Right atrium auricular region (tissue), 2 donors: ENCODE results near the gene CHIC2. TPM values are rescaled to one million over a fixed set of nuclear protein-coding genes. Genes with fewer than 3 reads are reported as not detected.
"Not testable (repeated sequence)": the region's sequence is repeated elsewhere in the genome, so short reads cannot be mapped to it uniquely, and the experiment has no call there.

ENCODE experiments used
- DNase-seq: peaks from one replicate; pipeline ENCODE4 v3.0.0-alpha.2; 2019; ENCODE audit warnings: low spot score
- H3K27ac ChIP-seq, 2 donors: fragments of 200-600 bp; sonication (generic); 1 replicate in 1 of 2; 2 replicates in 1 of 2; pipeline ENCODE4 v1.5.1; 2016 to 2019
- H3K27me3 ChIP-seq, 2 donors: fragments of 200-600 bp; sonication (generic); one replicate each; pipeline versions ENCODE4 v1.5.1 to v1.6.0; 2017 to 2019
- H3K36me3 ChIP-seq: fragments of 200-600 bp; sonication (generic); one replicate; pipeline ENCODE4 v1.5.1; 2016
- H3K4me1 ChIP-seq, 2 donors: fragments of 200-600 bp; sonication (generic); one replicate each; pipeline versions ENCODE4 v1.5.1 to v1.6.0; 2017 to 2019
- H3K4me3 ChIP-seq, 2 donors: fragments of 200-600 bp; sonication (generic); 1 replicate in 1 of 2; 2 replicates in 1 of 2; pipeline ENCODE4 v1.5.1; 2017 to 2019; ENCODE audit warnings: mild to moderate bottlenecking in 1 of 2, moderate library complexity in 1 of 2
- H3K9me3 ChIP-seq, 2 donors: fragments of 200-600 bp; sonication (generic); one replicate each; pipeline ENCODE4 v1.5.1; 2019
- total RNA-seq, 2 donors: library from RNA; depleted of rRNA; stranded (reverse); fragments of >200 nt; gene quantifications; one replicate each; pipeline ENCODE4 v1.1.0, GENCODE V29; 2016
- TF ChIP-seq, protein P1 (sequence below), 2 donors: fragments of 200-600 bp; sonication (generic); IDR thresholded peaks; one replicate each; pipeline ENCODE4 v1.5.1; 2019; ENCODE audit warnings: antibody characterized with exemption in 2 of 2

CHIC2 gene
- total RNA-seq, 2 donors from 2014 or later = 10.6 to 18.7 TPM

DNA sequence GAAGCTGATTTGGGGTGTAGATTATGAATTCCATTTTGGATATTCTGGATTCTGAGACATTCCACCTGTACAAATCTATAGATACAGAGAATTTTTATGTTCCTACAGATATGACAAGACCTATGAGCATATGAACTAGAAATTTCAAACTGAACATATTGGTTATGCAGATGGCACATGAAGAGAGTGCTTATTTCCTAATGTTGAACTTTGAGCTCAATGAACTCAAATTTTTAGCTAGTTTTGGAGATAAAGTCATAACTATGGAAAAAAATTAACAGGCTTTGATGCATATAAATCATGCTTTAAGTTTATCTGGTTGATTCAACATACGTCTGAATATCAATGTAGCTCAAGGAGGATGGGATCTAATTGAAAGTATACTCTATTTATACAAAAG is 8.9 kb downstream of the CHIC2 start:
- peaks cover 0 to 38% of the 10 kb centered on the region in 2 donors for H3K4me1 ChIP-seq

DNA sequence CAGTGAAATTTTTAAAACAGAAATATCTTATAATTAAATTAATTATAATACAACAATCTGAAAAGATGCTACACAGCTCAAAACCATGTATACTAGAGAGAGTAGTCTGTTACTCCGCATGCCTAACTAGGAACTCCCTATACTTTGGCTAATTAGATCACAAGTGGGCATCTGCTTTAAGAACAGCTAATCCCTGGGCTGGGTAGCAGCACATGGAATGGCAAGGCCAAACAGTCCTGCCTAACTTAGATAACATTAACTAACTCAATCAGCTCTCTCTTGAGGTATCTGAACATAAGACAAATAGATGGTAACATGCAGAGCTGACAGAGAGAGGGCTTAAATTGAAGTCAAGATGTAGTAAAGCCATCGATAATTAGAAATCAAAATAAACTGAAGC is 9.9 kb downstream of the CHIC2 start:
- Histone ChIP-seq H3K4me3 (no peak overlapping the region), H3K36me3 (no peaks in the 10 kb centered on the region), H3K9me3 (no peaks in the 10 kb centered on the region), H3K4me1 (peaks cover 0 to 42% of the 10 kb centered on the region in 2 donors), H3K27ac (no peak overlapping the region), H3K27me3 (no peaks in the 10 kb centered on the region)
- TF ChIP-seq, protein P1, sequence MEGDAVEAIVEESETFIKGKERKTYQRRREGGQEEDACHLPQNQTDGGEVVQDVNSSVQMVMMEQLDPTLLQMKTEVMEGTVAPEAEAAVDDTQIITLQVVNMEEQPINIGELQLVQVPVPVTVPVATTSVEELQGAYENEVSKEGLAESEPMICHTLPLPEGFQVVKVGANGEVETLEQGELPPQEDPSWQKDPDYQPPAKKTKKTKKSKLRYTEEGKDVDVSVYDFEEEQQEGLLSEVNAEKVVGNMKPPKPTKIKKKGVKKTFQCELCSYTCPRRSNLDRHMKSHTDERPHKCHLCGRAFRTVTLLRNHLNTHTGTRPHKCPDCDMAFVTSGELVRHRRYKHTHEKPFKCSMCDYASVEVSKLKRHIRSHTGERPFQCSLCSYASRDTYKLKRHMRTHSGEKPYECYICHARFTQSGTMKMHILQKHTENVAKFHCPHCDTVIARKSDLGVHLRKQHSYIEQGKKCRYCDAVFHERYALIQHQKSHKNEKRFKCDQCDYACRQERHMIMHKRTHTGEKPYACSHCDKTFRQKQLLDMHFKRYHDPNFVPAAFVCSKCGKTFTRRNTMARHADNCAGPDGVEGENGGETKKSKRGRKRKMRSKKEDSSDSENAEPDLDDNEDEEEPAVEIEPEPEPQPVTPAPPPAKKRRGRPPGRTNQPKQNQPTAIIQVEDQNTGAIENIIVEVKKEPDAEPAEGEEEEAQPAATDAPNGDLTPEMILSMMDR (IDR thresholded peaks at IDR 0.05) = no peak
- DNase-seq = no peak

More for the DNA sequence above, 8.9 kb downstream of the CHIC2 start:
- H3K27me3 ChIP-seq = no peaks in the 10 kb centered on the region
- TF ChIP-seq, protein P1 (IDR thresholded peaks at IDR 0.05) = no peak
- no peaks in the 10 kb centered on the region for H3K36me3 ChIP-seq
- H3K4me3 ChIP-seq = no peak overlapping the region
- no peak overlapping the region for H3K27ac ChIP-seq
- no peaks in the 10 kb centered on the region for H3K9me3 ChIP-seq
- DNase-seq = no peak

DNA sequence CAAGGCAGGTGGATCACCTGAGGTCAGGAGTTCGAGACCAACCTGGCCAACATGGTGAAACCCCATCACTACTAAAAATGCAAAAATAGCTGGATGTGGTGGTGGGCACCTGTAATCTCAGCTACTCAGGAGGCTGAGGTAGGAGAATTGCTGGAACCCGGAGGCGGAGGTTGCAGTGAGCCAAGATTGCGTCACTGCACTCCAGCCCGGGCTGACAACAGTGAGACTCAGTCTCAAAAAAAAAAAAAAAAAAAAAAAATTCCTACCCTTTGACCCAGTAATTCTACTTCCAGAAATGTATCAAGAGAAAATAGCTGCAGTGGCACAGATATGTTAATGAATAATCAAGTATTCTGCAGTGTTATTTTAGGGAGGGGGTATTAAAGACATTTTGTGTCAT is 11.1 kb downstream of the CHIC2 start:
- H3K9me3 ChIP-seq = not testable (repeated sequence)
- H3K4me1 ChIP-seq = peaks cover 0 to 38% of the 10 kb centered on the region in 2 donors

DNA sequence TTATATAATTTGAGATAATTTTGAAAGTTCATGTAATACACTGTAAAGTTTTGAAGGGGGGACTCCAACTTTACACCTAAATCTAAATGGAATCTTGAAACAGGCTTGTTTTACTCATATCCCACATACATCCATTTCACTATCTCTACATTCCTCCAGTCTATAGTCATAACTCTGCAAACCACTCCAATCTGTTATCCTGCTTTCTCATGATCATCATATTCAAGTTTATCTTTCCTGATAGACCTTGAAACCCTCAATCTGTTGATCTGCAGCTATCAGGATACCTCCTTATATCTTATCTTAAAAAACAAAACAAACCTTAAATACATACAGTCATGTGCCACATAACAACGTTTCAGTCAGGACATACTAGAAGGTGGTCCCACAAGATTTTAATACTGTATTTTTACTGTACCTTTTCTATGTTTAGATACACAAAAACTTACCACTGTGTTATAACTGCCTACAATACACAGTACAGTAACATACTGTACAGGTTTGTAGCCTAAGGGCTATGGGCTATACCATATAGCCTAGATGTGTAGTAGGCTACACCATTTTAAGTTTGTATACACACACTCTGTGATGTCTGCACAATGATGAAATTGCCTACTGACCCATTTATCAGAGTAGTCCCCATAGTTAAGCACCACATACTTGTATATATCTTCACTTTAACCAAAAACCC is 14.0 kb downstream of the CHIC2 start:
- Histone ChIP-seq H3K36me3 (peaks cover 9% of the 10 kb centered on the region), H3K27ac (no peak overlapping the region), H3K9me3 (no peaks in the 10 kb centered on the region), H3K4me1 (peaks cover 0 to 18% of the 10 kb centered on the region in 2 donors), H3K4me3 (no peak overlapping the region), H3K27me3 (no peaks in the 10 kb centered on the region)
- DNase-seq = no peak
- TF ChIP-seq, protein P1 (IDR thresholded peaks at IDR 0.05) = no peak

More for the DNA sequence above, 11.1 kb downstream of the CHIC2 start:
- not testable (repeated sequence) for H3K36me3 ChIP-seq, H3K27ac ChIP-seq, H3K27me3 ChIP-seq, DNase-seq, H3K4me3 ChIP-seq

DNA sequence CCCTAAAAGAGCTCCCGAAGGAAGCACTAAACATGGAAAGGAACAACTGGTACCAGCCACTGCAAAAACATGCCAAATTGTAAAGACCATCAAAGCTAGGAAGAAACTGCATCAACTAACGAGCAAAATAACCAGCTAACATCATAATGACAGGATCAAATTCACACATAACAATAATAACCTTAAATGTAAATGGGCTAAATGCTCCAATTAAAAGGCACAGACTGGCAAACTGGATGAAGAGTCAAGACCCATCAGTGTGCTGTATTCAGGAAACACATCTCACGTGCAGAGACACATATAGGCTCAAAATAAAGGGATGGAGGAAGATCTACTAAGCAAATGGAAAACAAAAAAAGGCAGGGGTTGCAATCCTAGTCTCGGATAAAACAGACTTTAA is 20.8 kb downstream of the CHIC2 start:
- H3K27ac ChIP-seq, H3K4me3 ChIP-seq, H3K27me3 ChIP-seq, DNase-seq, H3K4me1 ChIP-seq, H3K9me3 ChIP-seq: not testable (repeated sequence)
- H3K36me3 ChIP-seq = peaks cover 12% of the 10 kb centered on the region

DNA sequence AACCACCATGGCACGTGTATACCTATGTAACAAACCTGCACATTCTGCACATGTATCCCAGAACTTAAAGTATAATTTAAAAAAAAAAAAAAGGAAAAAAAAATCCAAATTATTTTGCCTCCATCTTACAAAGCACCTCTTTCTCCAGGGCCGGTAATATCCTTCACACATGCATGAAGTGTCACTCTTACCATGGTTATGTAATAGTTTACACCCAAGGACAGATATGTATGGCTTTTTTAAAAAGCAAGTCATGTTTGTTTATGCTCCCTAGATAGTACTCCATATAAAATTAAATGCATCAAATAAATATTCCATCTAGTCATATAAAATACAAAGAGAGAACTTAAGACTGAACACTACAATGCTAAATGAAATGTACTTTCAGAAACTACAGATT is 22.5 kb downstream of the CHIC2 start:
- peaks cover 7% of the 10 kb centered on the region for H3K36me3 ChIP-seq
- H3K9me3 ChIP-seq = no peaks in the 10 kb centered on the region
- H3K27me3 ChIP-seq = no peaks in the 10 kb centered on the region
- no peak overlapping the region for H3K27ac ChIP-seq
- DNase-seq = no peak
- no peaks in the 10 kb centered on the region for H3K4me1 ChIP-seq
- H3K4me3 ChIP-seq = no peak overlapping the region
- TF ChIP-seq, protein P1 (IDR thresholded peaks at IDR 0.05) = no peak

DNA sequence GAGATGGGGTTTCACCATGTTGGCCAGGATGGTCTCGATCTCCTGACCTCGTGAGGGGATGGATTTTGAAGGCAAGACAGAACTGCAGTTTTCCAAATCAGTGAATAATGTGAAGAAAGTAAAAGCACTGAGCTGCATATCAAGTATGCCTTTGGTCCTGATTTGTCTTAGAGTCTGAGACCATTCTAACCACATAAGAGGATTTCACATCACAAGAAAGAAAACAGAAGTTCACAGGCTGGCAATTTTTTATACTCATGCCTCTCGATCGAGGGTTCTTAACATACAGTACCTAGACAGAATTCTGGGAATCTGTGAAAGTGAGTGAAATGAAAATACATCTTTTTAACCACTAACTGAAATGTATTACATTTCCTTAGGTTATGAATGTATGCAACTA is 23.3 kb downstream of the CHIC2 start:
- H3K9me3 ChIP-seq = no peaks in the 10 kb centered on the region
- no peaks in the 10 kb centered on the region for H3K27me3 ChIP-seq
- DNase-seq = no peak
- no peak overlapping the region for H3K27ac ChIP-seq
- H3K4me3 ChIP-seq = no peak overlapping the region
- H3K4me1 ChIP-seq = no peaks in the 10 kb centered on the region
- H3K36me3 ChIP-seq = peaks cover 7% of the 10 kb centered on the region
- TF ChIP-seq, protein P1 (IDR thresholded peaks at IDR 0.05) = no peak
